Liver (tissue), 9 donors: ENCODE data around the gene SMARCA1. TPM values are rescaled to one million over a fixed set of nuclear protein-coding genes. Genes with fewer than 3 reads are reported as not detected.
A peak's percentile ranks its signal among the peaks of the same experiment; 100 is the strongest.

ENCODE experiments used
- DNase-seq: peaks from one replicate; pipeline ENCODE4 v3.0.0-alpha.2; 2017; ENCODE audit warnings: low spot score
- H3K27ac ChIP-seq, 2 donors: one replicate each; pipeline ENCODE4 v1.7.0; 2013; ENCODE audit warnings: inconsistent platforms in 2 of 2, low read length in 2 of 2, control low read depth in 1 of 2, low read depth in 1 of 2, mild to moderate bottlenecking in 1 of 2
- H3K27me3 ChIP-seq, 4 donors: one replicate each; pipeline versions ENCODE4 v1.6.1 to v1.7.0; 2013; ENCODE audit warnings: low read length in 3 of 4, inconsistent platforms in 1 of 4, mild to moderate bottlenecking in 1 of 4, moderate library complexity in 1 of 4; ENCODE audit not compliant: control insufficient read depth in 4 of 4, insufficient read depth in 4 of 4
- H3K36me3 ChIP-seq, 4 donors: one replicate each; pipeline versions ENCODE4 v1.6.1 to v1.7.0; 2013; ENCODE audit warnings: low read length in 3 of 4, mild to moderate bottlenecking in 3 of 4, low read depth in 1 of 4, moderate library complexity in 1 of 4; ENCODE audit not compliant: control insufficient read depth in 4 of 4, insufficient read depth in 3 of 4
- H3K4me1 ChIP-seq, 4 donors: one replicate each; pipeline versions ENCODE4 v1.6.1 to v1.7.0; 2013; ENCODE audit warnings: low read length in 3 of 4, mild to moderate bottlenecking in 3 of 4, moderate library complexity in 1 of 4; ENCODE audit not compliant: control insufficient read depth in 4 of 4, insufficient read depth in 4 of 4
- H3K4me3 ChIP-seq, 3 donors: one replicate each; pipeline versions ENCODE4 v1.6.1 to v1.7.0; 2013; ENCODE audit warnings: low read length in 3 of 3, control low read depth in 1 of 3, low read depth in 1 of 3, mild to moderate bottlenecking in 1 of 3
- H3K9ac ChIP-seq, 2 donors: one replicate each; pipeline ENCODE4 v1.7.0; 2013; ENCODE audit warnings: low read length in 2 of 2, mild to moderate bottlenecking in 2 of 2, moderate library complexity in 2 of 2, control low read depth in 1 of 2, low read depth in 1 of 2
- H3K9me3 ChIP-seq, 4 donors: one replicate each; pipeline versions ENCODE4 v1.6.1 to v1.7.0; 2013; ENCODE audit warnings: low read length in 3 of 4; ENCODE audit not compliant: control insufficient read depth in 4 of 4
- EGR1 ChIP-seq, 2 donors: IDR thresholded peaks; 2 replicates each; pipeline ENCODE4 v1.6.1; 2016 to 2018; ENCODE audit warnings: antibody characterized with exemption in 2 of 2, low read depth in 2 of 2
- FOXA1 ChIP-seq: IDR thresholded peaks from 2 replicates; pipeline ENCODE4 v1.6.1; 2016; ENCODE audit warnings: antibody characterized with exemption
- FOXA2 ChIP-seq: IDR thresholded peaks from 2 replicates; pipeline ENCODE4 v1.6.1; 2016; ENCODE audit warnings: antibody characterized with exemption
- GABPA ChIP-seq, 2 donors: IDR thresholded peaks in 1 of 2; conservative IDR thresholded peaks in 1 of 2; 2 replicates each; pipeline ENCODE4 v1.6.1; 2016; ENCODE audit warnings: antibody characterized with exemption in 2 of 2, mild to moderate bottlenecking in 1 of 2, moderate library complexity in 1 of 2
- HNF4A ChIP-seq, 2 donors: conservative IDR thresholded peaks; 2 replicates each; pipeline ENCODE4 v1.6.1; 2016; ENCODE audit warnings: antibody characterized with exemption in 2 of 2, mild to moderate bottlenecking in 2 of 2
- JUND ChIP-seq, 2 donors: IDR thresholded peaks; 2 replicates each; pipeline ENCODE4 v1.6.1; 2016; ENCODE audit warnings: antibody characterized with exemption in 2 of 2
- NR2F2 ChIP-seq: IDR thresholded peaks from 2 replicates; pipeline ENCODE4 v1.6.1; 2016; ENCODE audit warnings: antibody characterized with exemption
- RAD21 ChIP-seq, 2 donors: IDR thresholded peaks; 2 replicates each; pipeline ENCODE4 v1.6.1; 2016; ENCODE audit warnings: antibody characterized with exemption in 2 of 2, mild to moderate bottlenecking in 2 of 2
- RXRA ChIP-seq, 2 donors: IDR thresholded peaks; 2 replicates each; pipeline ENCODE4 v1.6.1; 2017 to 2018; ENCODE audit warnings: antibody characterized with exemption in 2 of 2, mild to moderate bottlenecking in 1 of 2
- SP1 ChIP-seq: IDR thresholded peaks from 2 replicates; pipeline ENCODE4 v1.6.1; 2018; ENCODE audit warnings: antibody characterized with exemption, mild to moderate bottlenecking
- TAF1 ChIP-seq: conservative IDR thresholded peaks from 2 replicates; pipeline ENCODE4 v1.6.1; 2016; ENCODE audit warnings: antibody characterized with exemption, mild to moderate bottlenecking
- YY1 ChIP-seq: IDR thresholded peaks from 2 replicates; pipeline ENCODE4 v1.6.1; 2016; ENCODE audit warnings: antibody characterized with exemption, mild to moderate bottlenecking
- whole genome bisulfite sequencing: extraction: QIAGEN DNeasy Blood & Tissue Kit; methylation state at CpG from one replicate; pipeline ENCODE4 v1.1.7; 2013; 5-methylcytosine and 5-hydroxymethylcytosine counted together
- polyA plus RNA-seq, 2 donors: library from polyadenylated mRNA; stranded (reverse) in 1 of 2; unstranded in 1 of 2; fragments of 200-250 nt in 1 of 2; fragments of >200 nt in 1 of 2; fragmentation: Nextera tagmentation in 1 of 2; extraction: Ambion mirVana in 1 of 2; gene quantifications; one replicate each; pipeline versions ENCODE4 v1.2.1 to v1.2.3, GENCODE V29; 2013 to 2015
- total RNA-seq, 2 donors: library from RNA; depleted of rRNA; stranded (reverse); fragments of >200 nt; gene quantifications; one replicate each; pipeline ENCODE4 v1.2.3, GENCODE V29; 2014
- TF ChIP-seq, protein P1 (sequence below): IDR thresholded peaks from 2 replicates; pipeline ENCODE4 v1.6.1; 2016; ENCODE audit warnings: antibody characterized with exemption, mild to moderate bottlenecking
- TF ChIP-seq, protein P2 (sequence below): IDR thresholded peaks from 2 replicates; pipeline ENCODE4 v1.6.1; 2016; ENCODE audit warnings: antibody characterized with exemption
- TF ChIP-seq, protein P3 (sequence below): IDR thresholded peaks from 2 replicates; pipeline ENCODE4 v1.6.1; 2016; ENCODE audit warnings: antibody characterized with exemption
- TF ChIP-seq, protein P4 (sequence below): fragments of 150-350 bp; IDR thresholded peaks from 2 replicates; pipeline ENCODE4 v1.5.1; 2017; ENCODE audit warnings: improper control_type of control experiment, low read depth, low read length; ENCODE audit not compliant: missing input control
- donor health status: healthy.
- donor health status: healthy.
- donor health status: healthy.
- donor health status: healthy.
- donor health status: healthy.

SMARCA1 gene
- total and polyA plus RNA-seq, 4 donors: 14.7 to 44.2 (median 23.9) TPM

DNA sequence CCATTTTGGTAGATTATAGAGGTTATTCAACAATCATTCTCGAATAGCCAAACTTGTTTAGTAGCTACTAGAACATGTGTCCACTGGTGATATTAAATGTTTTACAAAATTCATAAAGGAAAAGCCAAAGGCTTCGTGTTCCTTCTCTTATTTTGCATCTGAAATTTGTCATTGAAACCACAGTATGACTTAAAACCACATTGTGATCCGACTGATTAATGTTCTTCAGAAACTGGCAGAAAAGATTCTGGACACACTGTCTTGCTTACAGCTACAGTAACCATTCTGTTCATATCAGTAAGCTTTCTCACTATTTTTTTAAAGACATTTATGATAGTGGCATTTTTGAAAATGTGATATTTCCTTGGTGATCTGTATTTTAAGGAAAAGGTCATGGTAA, 2.6 kb upstream of the SMARCA1 start:
- Histone ChIP-seq H3K27ac (no peak overlapping the region), H3K9me3 (no peaks in the 10 kb centered on the region), H3K36me3 (no peaks in the 10 kb centered on the region), H3K9ac (no peak overlapping the region), H3K27me3 (no peaks in the 10 kb centered on the region), H3K4me1 (peaks cover 0 to 12% (median 9%) of the 10 kb centered on the region in 4 donors), H3K4me3 (no peak overlapping the region)
- DNase-seq: no peak
- WGBS: 46% methylated on average over 3 of the region's 3 CpGs
- TF ChIP-seq TAF1 (no peak), RAD21 (IDR thresholded peaks at IDR 0.05) (no peak), FOXA2 (no peak), YY1 (no peak), NR2F2 (no peak), JUND (IDR thresholded peaks at IDR 0.05) (no peak), FOXA1 (no peak), SP1 (no peak), GABPA (IDR thresholded peaks at IDR 0.05 in 1 of 2, conservative IDR thresholded peaks at IDR 0.05 in 1 of 2) (no peak), RXRA (IDR thresholded peaks at IDR 0.05) (no peak)
- TF ChIP-seq, protein P1, sequence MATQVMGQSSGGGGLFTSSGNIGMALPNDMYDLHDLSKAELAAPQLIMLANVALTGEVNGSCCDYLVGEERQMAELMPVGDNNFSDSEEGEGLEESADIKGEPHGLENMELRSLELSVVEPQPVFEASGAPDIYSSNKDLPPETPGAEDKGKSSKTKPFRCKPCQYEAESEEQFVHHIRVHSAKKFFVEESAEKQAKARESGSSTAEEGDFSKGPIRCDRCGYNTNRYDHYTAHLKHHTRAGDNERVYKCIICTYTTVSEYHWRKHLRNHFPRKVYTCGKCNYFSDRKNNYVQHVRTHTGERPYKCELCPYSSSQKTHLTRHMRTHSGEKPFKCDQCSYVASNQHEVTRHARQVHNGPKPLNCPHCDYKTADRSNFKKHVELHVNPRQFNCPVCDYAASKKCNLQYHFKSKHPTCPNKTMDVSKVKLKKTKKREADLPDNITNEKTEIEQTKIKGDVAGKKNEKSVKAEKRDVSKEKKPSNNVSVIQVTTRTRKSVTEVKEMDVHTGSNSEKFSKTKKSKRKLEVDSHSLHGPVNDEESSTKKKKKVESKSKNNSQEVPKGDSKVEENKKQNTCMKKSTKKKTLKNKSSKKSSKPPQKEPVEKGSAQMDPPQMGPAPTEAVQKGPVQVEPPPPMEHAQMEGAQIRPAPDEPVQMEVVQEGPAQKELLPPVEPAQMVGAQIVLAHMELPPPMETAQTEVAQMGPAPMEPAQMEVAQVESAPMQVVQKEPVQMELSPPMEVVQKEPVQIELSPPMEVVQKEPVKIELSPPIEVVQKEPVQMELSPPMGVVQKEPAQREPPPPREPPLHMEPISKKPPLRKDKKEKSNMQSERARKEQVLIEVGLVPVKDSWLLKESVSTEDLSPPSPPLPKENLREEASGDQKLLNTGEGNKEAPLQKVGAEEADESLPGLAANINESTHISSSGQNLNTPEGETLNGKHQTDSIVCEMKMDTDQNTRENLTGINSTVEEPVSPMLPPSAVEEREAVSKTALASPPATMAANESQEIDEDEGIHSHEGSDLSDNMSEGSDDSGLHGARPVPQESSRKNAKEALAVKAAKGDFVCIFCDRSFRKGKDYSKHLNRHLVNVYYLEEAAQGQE: no peak
- TF ChIP-seq, protein P2, sequence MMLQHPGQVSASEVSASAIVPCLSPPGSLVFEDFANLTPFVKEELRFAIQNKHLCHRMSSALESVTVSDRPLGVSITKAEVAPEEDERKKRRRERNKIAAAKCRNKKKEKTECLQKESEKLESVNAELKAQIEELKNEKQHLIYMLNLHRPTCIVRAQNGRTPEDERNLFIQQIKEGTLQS: no peak
- TF ChIP-seq, protein P3, sequence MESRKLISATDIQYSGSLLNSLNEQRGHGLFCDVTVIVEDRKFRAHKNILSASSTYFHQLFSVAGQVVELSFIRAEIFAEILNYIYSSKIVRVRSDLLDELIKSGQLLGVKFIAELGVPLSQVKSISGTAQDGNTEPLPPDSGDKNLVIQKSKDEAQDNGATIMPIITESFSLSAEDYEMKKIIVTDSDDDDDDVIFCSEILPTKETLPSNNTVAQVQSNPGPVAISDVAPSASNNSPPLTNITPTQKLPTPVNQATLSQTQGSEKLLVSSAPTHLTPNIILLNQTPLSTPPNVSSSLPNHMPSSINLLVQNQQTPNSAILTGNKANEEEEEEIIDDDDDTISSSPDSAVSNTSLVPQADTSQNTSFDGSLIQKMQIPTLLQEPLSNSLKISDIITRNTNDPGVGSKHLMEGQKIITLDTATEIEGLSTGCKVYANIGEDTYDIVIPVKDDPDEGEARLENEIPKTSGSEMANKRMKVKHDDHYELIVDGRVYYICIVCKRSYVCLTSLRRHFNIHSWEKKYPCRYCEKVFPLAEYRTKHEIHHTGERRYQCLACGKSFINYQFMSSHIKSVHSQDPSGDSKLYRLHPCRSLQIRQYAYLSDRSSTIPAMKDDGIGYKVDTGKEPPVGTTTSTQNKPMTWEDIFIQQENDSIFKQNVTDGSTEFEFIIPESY: no peak
- TF ChIP-seq, protein P4, sequence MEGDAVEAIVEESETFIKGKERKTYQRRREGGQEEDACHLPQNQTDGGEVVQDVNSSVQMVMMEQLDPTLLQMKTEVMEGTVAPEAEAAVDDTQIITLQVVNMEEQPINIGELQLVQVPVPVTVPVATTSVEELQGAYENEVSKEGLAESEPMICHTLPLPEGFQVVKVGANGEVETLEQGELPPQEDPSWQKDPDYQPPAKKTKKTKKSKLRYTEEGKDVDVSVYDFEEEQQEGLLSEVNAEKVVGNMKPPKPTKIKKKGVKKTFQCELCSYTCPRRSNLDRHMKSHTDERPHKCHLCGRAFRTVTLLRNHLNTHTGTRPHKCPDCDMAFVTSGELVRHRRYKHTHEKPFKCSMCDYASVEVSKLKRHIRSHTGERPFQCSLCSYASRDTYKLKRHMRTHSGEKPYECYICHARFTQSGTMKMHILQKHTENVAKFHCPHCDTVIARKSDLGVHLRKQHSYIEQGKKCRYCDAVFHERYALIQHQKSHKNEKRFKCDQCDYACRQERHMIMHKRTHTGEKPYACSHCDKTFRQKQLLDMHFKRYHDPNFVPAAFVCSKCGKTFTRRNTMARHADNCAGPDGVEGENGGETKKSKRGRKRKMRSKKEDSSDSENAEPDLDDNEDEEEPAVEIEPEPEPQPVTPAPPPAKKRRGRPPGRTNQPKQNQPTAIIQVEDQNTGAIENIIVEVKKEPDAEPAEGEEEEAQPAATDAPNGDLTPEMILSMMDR: no peak

DNA sequence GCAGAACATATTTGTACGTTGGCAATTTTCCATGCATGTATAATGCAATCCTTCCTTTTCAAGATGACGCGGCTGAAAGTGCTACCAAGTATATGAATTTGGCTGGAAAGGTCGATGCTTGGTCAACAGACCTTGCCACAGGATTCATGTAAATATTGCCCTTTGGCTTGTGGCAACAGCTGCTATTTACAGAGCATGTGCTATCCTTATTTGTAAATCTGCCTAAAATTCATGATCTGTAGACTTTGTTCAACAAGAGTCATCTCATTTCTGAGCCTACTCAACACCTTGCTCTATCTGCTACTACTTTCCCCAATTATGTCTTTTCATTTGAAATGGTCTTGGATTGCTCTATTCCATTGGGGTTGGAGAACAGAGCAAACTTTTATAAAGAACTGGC, 1.9 kb upstream of the SMARCA1 start:
- Histone ChIP-seq H3K36me3 (no peaks in the 10 kb centered on the region), H3K4me1 (peaks cover 0 to 12% (median 10%) of the 10 kb centered on the region in 4 donors), H3K4me3 (no peak overlapping the region), H3K9me3 (no peaks in the 10 kb centered on the region), H3K27me3 (no peaks in the 10 kb centered on the region), H3K9ac (no peak overlapping the region), H3K27ac (peak overlapping the region; percentile 65 to 70)
- 23% methylated on average over 4 of the region's 4 CpGs for WGBS
- no peak for DNase-seq
- TF ChIP-seq YY1: no peak
- peak; percentile 30 for TF ChIP-seq NR2F2
- TF ChIP-seq, protein P3: peak; percentile 62
- no peak for TF ChIP-seq RAD21 (IDR thresholded peaks at IDR 0.05)
- TF ChIP-seq FOXA1: peak; percentile 96
- TF ChIP-seq FOXA2: peak; percentile 97
- TF ChIP-seq GABPA (IDR thresholded peaks at IDR 0.05 in 1 of 2, conservative IDR thresholded peaks at IDR 0.05 in 1 of 2): no peak
- TF ChIP-seq, protein P2: peak; percentile 47
- no peak for TF ChIP-seq EGR1 (IDR thresholded peaks at IDR 0.05; ENCODE audit: low read depth in 2 of 2)
- TF ChIP-seq HNF4A (conservative IDR thresholded peaks at IDR 0.05): peak; percentile 83 to 86
- TF ChIP-seq RXRA (IDR thresholded peaks at IDR 0.05): peak; percentile 58 to 69
- peak; percentile 86 for TF ChIP-seq SP1
- TF ChIP-seq, protein P4: no peak
- peak; percentile 44 to 70 for TF ChIP-seq JUND (IDR thresholded peaks at IDR 0.05)
